HG03521 (cell line): ENCODE measurements around the gene GATAD2B.

Experiments
- ATAC-seq: cut with Tn5 transposase; IDR thresholded peaks from one replicate; pipeline ENCODE4 v1.9.1; 2021; ENCODE audit warnings: mild to moderate bottlenecking, moderate library complexity; ENCODE audit not compliant: unreplicated experiment

The GATAD2B gene

GRCh38 chr1:153799566-153800465 is 123.0 kb downstream of the GATAD2B start:
- ATAC-seq, result no peak

- ATAC-seq, result no peak
Observed at GRCh38 chr1:153799016-153799415, 123.8 kb downstream of the GATAD2B start.

- no peak for ATAC-seq
Observed at GRCh38 chr1:153798468-153798780, 124.3 kb downstream of the GATAD2B start.

- ATAC-seq, result peak; percentile 48
Observed at GRCh38 chr1:153796786-153797659, 125.7 kb downstream of the GATAD2B start.

- ATAC-seq, result no peak
Observed at GRCh38 chr1:153795934-153796785, 126.6 kb downstream of the GATAD2B start.

- no peak for ATAC-seq
Observed at GRCh38 chr1:153795330-153795837, 127.4 kb downstream of the GATAD2B start.

- ATAC-seq, result no peak
Observed at GRCh38 chr1:153794624-153795329, 128.0 kb downstream of the GATAD2B start.

- no peak for ATAC-seq
Observed at GRCh38 chr1:153793973-153794615, 128.7 kb downstream of the GATAD2B start.

- ATAC-seq, result no peak
Observed at GRCh38 chr1:153793261-153793972, 129.4 kb downstream of the GATAD2B start.

GRCh38 chr1:153792631-153793041 is 130.1 kb downstream of the GATAD2B start:
- ATAC-seq, result no peak

- peak; percentile 21 for ATAC-seq
Observed at GRCh38 chr1:153791648-153792253, 131.0 kb downstream of the GATAD2B start.

GRCh38 chr1:153790966-153791647 is 131.7 kb downstream of the GATAD2B start:
- ATAC-seq, result peak; percentile 75

- no peak for ATAC-seq
Observed at GRCh38 chr1:153790313-153790965, 132.3 kb downstream of the GATAD2B start.

- no peak for ATAC-seq
Observed at GRCh38 chr1:153789478-153790034, 133.2 kb downstream of the GATAD2B start.

GRCh38 chr1:153786038-153786790 is 136.6 kb downstream of the GATAD2B start:
- ATAC-seq, result no peak
